Trophoblast cell (in vitro differentiated cells and primary cell): ENCODE measurements around the gene PKP3. TPM values are rescaled to one million over a fixed set of nuclear protein-coding genes. Genes with fewer than 3 reads are reported as not detected.

Experiments
- DNase-seq, 2 donors: peaks; one replicate each; pipeline ENCODE4 v3.0.0-alpha.2; 2016
- H2AFZ ChIP-seq: 2 replicates; pipeline ENCODE4 v1.6.1; 2013; ENCODE audit warnings: low read length, moderate library complexity, mild to moderate bottlenecking; ENCODE audit not compliant: insufficient read depth, poor library complexity
- H2AK5ac ChIP-seq: 2 replicates; pipeline ENCODE4 v1.6.1; 2013; ENCODE audit warnings: mild to moderate bottlenecking, low read length
- H2BK120ac ChIP-seq: 2 replicates; pipeline ENCODE4 v1.6.1; 2013; ENCODE audit warnings: low read length, mild to moderate bottlenecking, moderate library complexity; ENCODE audit not compliant: insufficient read depth, poor library complexity
- H2BK12ac ChIP-seq: 2 replicates; pipeline ENCODE4 v1.6.1; 2013; ENCODE audit warnings: mild to moderate bottlenecking, low read length, moderate library complexity
- H2BK5ac ChIP-seq: 2 replicates; pipeline ENCODE4 v1.6.1; 2013; ENCODE audit warnings: low read length, low read depth, moderate library complexity, mild to moderate bottlenecking; ENCODE audit not compliant: poor library complexity
- H3K14ac ChIP-seq: 2 replicates; pipeline ENCODE4 v1.6.1; 2013; ENCODE audit warnings: mild to moderate bottlenecking, low read length
- H3K18ac ChIP-seq: 2 replicates; pipeline ENCODE4 v1.6.1; 2013; ENCODE audit warnings: mild to moderate bottlenecking, low read length
- H3K23ac ChIP-seq: 2 replicates; pipeline ENCODE4 v1.6.1; 2013; ENCODE audit warnings: low read length
- H3K27ac ChIP-seq: 2 replicates; pipeline ENCODE4 v1.5.1; 2013; ENCODE audit warnings: low read depth, mild to moderate bottlenecking, inconsistent platforms, low read length, moderate library complexity
- H3K27me3 ChIP-seq: 2 replicates; pipeline ENCODE4 v1.6.1; 2013; ENCODE audit warnings: inconsistent platforms, mild to moderate bottlenecking, low read length, moderate library complexity; ENCODE audit not compliant: insufficient read depth
- H3K36me3 ChIP-seq, 2 experiments: 1 replicate in 1 of 2; 2 replicates in 1 of 2; pipeline ENCODE4 v1.6.1; 2013; ENCODE audit warnings: low read length in 2 of 2, mild to moderate bottlenecking in 2 of 2, moderate library complexity in 1 of 2; ENCODE audit not compliant: insufficient read depth in 2 of 2, control insufficient read depth in 1 of 2
- H3K4ac ChIP-seq: 2 replicates; pipeline ENCODE4 v1.6.1; 2013; ENCODE audit warnings: low read depth, mild to moderate bottlenecking, low read length, moderate library complexity
- H3K4me1 ChIP-seq, 2 experiments: 1 replicate in 1 of 2; 2 replicates in 1 of 2; pipeline ENCODE4 v1.6.1; 2013; ENCODE audit warnings: low read length in 2 of 2, mild to moderate bottlenecking in 2 of 2, moderate library complexity in 1 of 2; ENCODE audit not compliant: insufficient read depth in 2 of 2, control insufficient read depth in 1 of 2
- H3K4me2 ChIP-seq: 2 replicates; pipeline ENCODE4 v1.6.1; 2013; ENCODE audit warnings: inconsistent platforms, mild to moderate bottlenecking, low read length, moderate library complexity
- H3K4me3 ChIP-seq: 2 replicates; pipeline ENCODE4 v1.5.1; 2013; ENCODE audit warnings: mild to moderate bottlenecking, low read depth, low read length, inconsistent platforms
- H3K79me1 ChIP-seq: one replicate; pipeline ENCODE4 v1.6.1; 2013; ENCODE audit warnings: low read length
- H3K79me2 ChIP-seq: 2 replicates; pipeline ENCODE4 v1.6.1; 2013; ENCODE audit warnings: low read length, mild to moderate bottlenecking; ENCODE audit not compliant: control insufficient read depth, insufficient read depth, poor library complexity
- H3K9ac ChIP-seq: 2 replicates; pipeline ENCODE4 v1.6.1; 2013; ENCODE audit warnings: mild to moderate bottlenecking, low read length
- H3K9me3 ChIP-seq: 2 replicates; pipeline ENCODE4 v1.6.1; 2013; ENCODE audit warnings: low read depth, mild to moderate bottlenecking, control low read depth, inconsistent platforms, low read length; ENCODE audit not compliant: insufficient read depth
- H4K12ac ChIP-seq: 2 replicates; pipeline ENCODE4 v1.6.1; 2013; ENCODE audit warnings: low read depth, mild to moderate bottlenecking, low read length, moderate library complexity
- H4K8ac ChIP-seq: 2 replicates; pipeline ENCODE4 v1.6.1; 2013; ENCODE audit warnings: low read depth, mild to moderate bottlenecking, low read length, moderate library complexity
- H4K91ac ChIP-seq: one replicate; pipeline ENCODE4 v1.6.1; 2013; ENCODE audit warnings: low read depth, mild to moderate bottlenecking, low read length, moderate library complexity
- WGBS: extraction: QIAGEN DNeasy Blood & Tissue Kit; methylation state at CpG from one replicate; pipeline ENCODE4 v1.1.7; 2013; ENCODE audit warnings: missing lambda C conversion rate; ENCODE audit not compliant: insufficient read length, insufficient coverage; ENCODE audit errors: extremely low coverage; 5-methylcytosine and 5-hydroxymethylcytosine counted together
- polyA plus RNA-seq: library from polyadenylated mRNA; stranded (reverse); fragments of 200-250 nt; gene quantifications from 2 replicates; pipeline ENCODE4 v1.2.3, GENCODE V29; 2013

Gene PKP3, protein sequence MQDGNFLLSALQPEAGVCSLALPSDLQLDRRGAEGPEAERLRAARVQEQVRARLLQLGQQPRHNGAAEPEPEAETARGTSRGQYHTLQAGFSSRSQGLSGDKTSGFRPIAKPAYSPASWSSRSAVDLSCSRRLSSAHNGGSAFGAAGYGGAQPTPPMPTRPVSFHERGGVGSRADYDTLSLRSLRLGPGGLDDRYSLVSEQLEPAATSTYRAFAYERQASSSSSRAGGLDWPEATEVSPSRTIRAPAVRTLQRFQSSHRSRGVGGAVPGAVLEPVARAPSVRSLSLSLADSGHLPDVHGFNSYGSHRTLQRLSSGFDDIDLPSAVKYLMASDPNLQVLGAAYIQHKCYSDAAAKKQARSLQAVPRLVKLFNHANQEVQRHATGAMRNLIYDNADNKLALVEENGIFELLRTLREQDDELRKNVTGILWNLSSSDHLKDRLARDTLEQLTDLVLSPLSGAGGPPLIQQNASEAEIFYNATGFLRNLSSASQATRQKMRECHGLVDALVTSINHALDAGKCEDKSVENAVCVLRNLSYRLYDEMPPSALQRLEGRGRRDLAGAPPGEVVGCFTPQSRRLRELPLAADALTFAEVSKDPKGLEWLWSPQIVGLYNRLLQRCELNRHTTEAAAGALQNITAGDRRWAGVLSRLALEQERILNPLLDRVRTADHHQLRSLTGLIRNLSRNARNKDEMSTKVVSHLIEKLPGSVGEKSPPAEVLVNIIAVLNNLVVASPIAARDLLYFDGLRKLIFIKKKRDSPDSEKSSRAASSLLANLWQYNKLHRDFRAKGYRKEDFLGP
- 44.7 and 45.2 TPM in 2 replicates for polyA plus RNA-seq

GRCh38 chr11:394034-394857 is at the start of gene PKP3:
Gene PKP3, plus strand, starts transcription at chr11:394209. Its CDS starts 84 bp downstream, at chr11:394293.
- Histone ChIP-seq H3K79me2 (peaks cover 20% of the 10 kb centered on the region), H3K9ac (peak within 1 kb of the TSS; percentile 65), H3K4me1 (peaks cover 29 to 38% of the 10 kb centered on the region in 2 experiments), H3K14ac (peak within 1 kb of the TSS; percentile 96), H2AFZ (peak within 1 kb of the TSS; percentile 67), H3K27ac (peak within 1 kb of the TSS; percentile 98), H3K27me3 (no peaks in the 10 kb centered on the region), H3K79me1 (peaks cover 32% of the 10 kb centered on the region), H2BK120ac (peak within 1 kb of the TSS; percentile 100), H2BK12ac (peak within 1 kb of the TSS; percentile 84), H3K4me2 (peak within 1 kb of the TSS; percentile 79), H4K8ac (peak within 1 kb of the TSS; percentile 93), H2AK5ac (peak within 1 kb of the TSS; percentile 96), H4K12ac (peak within 1 kb of the TSS; percentile 80), H3K4me3 (peak within 1 kb of the TSS; percentile 76), H2BK5ac (peak within 1 kb of the TSS; percentile 95), H3K23ac (no peak within 1 kb of the TSS), H3K36me3 (peaks cover 22 to 25% of the 10 kb centered on the region in 2 experiments), H4K91ac (peak within 1 kb of the TSS; percentile 100), H3K9me3 (peaks cover 9% of the 10 kb centered on the region), H3K18ac (peak within 1 kb of the TSS; percentile 96), H3K4ac (peak within 1 kb of the TSS; percentile 91)
- DNase-seq, result peak; percentile 95
- WGBS, result no CpG with 5 or more reads among the region's 57 CpGs

- Histone ChIP-seq H4K91ac (no peak overlapping the region), H3K18ac (no peak overlapping the region), H3K4ac (no peak overlapping the region), H2BK12ac (no peak overlapping the region), H3K27ac (no peak overlapping the region), H3K79me2 (no peaks in the 10 kb centered on the region), H3K9me3 (no peaks in the 10 kb centered on the region), H2BK5ac (no peak overlapping the region), H3K14ac (no peak overlapping the region), H4K8ac (no peak overlapping the region), H3K9ac (no peak overlapping the region), H3K4me1 (peaks cover 0 to 3% of the 10 kb centered on the region in 2 experiments), H3K27me3 (no peaks in the 10 kb centered on the region), H2BK120ac (no peak overlapping the region), H2AK5ac (no peak overlapping the region), H4K12ac (no peak overlapping the region), H3K23ac (no peak overlapping the region), H3K4me2 (no peak overlapping the region), H3K79me1 (no peaks in the 10 kb centered on the region), H2AFZ (no peak overlapping the region), H3K36me3 (no peaks in the 10 kb centered on the region), H3K4me3 (no peak overlapping the region)
- no CpG with 5 or more reads among the region's 11 CpGs for WGBS
- DNase-seq, result no peak
Observed at GRCh38 chr11:344836-345578, 49.0 kb upstream of the PKP3 start.

DNA sequence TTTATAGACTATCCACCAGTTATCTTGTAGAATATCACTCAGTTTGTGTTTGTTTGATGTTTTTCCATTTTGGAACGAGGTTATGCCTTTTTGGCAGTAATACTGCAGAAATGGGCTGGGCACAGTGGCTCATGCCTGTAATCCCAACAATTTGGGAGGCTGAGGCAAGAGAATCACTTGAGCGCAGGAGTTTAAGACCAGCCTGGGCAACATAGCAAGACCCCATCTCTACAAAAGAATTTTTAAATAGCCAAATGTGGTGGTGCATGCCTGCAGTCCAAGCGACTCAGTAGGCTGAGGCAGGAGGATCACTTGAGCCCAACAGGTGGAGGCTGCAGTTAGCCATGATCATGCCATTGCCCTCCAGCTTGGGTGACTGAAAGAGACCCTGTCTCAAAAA is 47.5 kb upstream of the PKP3 start:
- Histone ChIP-seq H4K91ac (no peak overlapping the region), H3K4ac (no peak overlapping the region), H3K23ac (no peak overlapping the region), H2BK5ac (no peak overlapping the region), H3K9me3 (no peaks in the 10 kb centered on the region), H4K8ac (no peak overlapping the region), H3K9ac (no peak overlapping the region), H3K4me2 (no peak overlapping the region), H2AK5ac (no peak overlapping the region), H3K18ac (no peak overlapping the region), H2AFZ (no peak overlapping the region), H3K27ac (no peak overlapping the region), H3K79me2 (no peaks in the 10 kb centered on the region), H3K14ac (no peak overlapping the region), H3K36me3 (no peaks in the 10 kb centered on the region), H3K4me3 (no peak overlapping the region), H4K12ac (no peak overlapping the region), H2BK120ac (no peak overlapping the region), H3K4me1 (peaks cover 0 to 11% of the 10 kb centered on the region in 2 experiments), H2BK12ac (no peak overlapping the region), H3K27me3 (no peaks in the 10 kb centered on the region), H3K79me1 (no peaks in the 10 kb centered on the region)
- no CpG with 5 or more reads among the region's 3 CpGs for WGBS
- DNase-seq, result no peak
